A549 (cell line): Measurements from ENCODE around the gene IGF1.

Source experiments
- CBX2 ChIP-seq: fragments of 200-600 bp; sonication (generic); IDR thresholded peaks from 2 replicates; pipeline ENCODE4 v1.6.1; 2016; ENCODE audit warnings: low read depth, mild to moderate bottlenecking, borderline replicate concordance
- CTCF ChIP-seq: fragments of >200 bp; sonication (Bioruptor Twin); formaldehyde crosslinking; IDR thresholded peaks from 3 replicates; pipeline ENCODE4 v1.5.1; 2016
- RCOR1 ChIP-seq: fragments of 150-350 bp; IDR thresholded peaks from 2 replicates; pipeline ENCODE4 v1.6.1; 2014; ENCODE audit warnings: antibody characterized with exemption, low read length, low read depth
- RFX5 ChIP-seq: fragments of 450-650 bp; IDR thresholded peaks from 2 replicates; pipeline ENCODE4 v1.7.1; 2014; ENCODE audit warnings: antibody characterized with exemption, mild to moderate bottlenecking, moderate library complexity
- SMC3 ChIP-seq: fragments of >200 bp; sonication (Bioruptor Twin); formaldehyde crosslinking; IDR thresholded peaks from 3 replicates; pipeline ENCODE4 v1.6.1; 2018; ENCODE audit warnings: inconsistent platforms
- SREBF2 ChIP-seq: fragments of 450-650 bp; IDR thresholded peaks from 2 replicates; pipeline ENCODE4 v1.6.1; 2014; ENCODE audit warnings: mild to moderate bottlenecking, moderate library complexity

- TF ChIP-seq RFX5 (no peak), SMC3 (no peak), CTCF (no peak), CBX2 (no peak), RCOR1 (no peak), SREBF2 (no peak)
Observed at GRCh38 chr12:102528111-102528510, 47.7 kb upstream of the IGF1 start.
